GM18511 (cell line): Measurements from ENCODE around the gene CASZ1.

Source experiments
- ATAC-seq: cut with Tn5 transposase; IDR thresholded peaks from one replicate; pipeline ENCODE4 v1.9.1; 2021; ENCODE audit warnings: mild to moderate bottlenecking, moderate library complexity; ENCODE audit not compliant: unreplicated experiment

Gene CASZ1

GRCh38 chr1:10795276-10796021 lies 997 bp downstream of the CASZ1 start:
- ATAC-seq, result no peak

GRCh38 chr1:10794724-10795275 lies 1.6 kb downstream of the CASZ1 start:
- no peak for ATAC-seq

GRCh38 chr1:10793129-10793651 lies 3.3 kb downstream of the CASZ1 start:
- ATAC-seq, result no peak

- no peak for ATAC-seq
Measured at GRCh38 chr1:10791105-10791951, 5.1 kb downstream of the CASZ1 start.

GRCh38 chr1:10789803-10790702 lies 6.4 kb downstream of the CASZ1 start:
- no peak for ATAC-seq

GRCh38 chr1:10789047-10789791 lies 7.2 kb downstream of the CASZ1 start:
- ATAC-seq, result no peak

- ATAC-seq, result no peak
Measured at GRCh38 chr1:10788592-10789006, 7.8 kb downstream of the CASZ1 start.

- ATAC-seq, result no peak
Measured at GRCh38 chr1:10787286-10787685, 9.2 kb downstream of the CASZ1 start.

GRCh38 chr1:10785728-10786638 lies 10.5 kb downstream of the CASZ1 start:
- no peak for ATAC-seq

GRCh38 chr1:10784998-10785727 lies 11.3 kb downstream of the CASZ1 start:
- ATAC-seq, result no peak

- ATAC-seq, result no peak
Measured at GRCh38 chr1:10782491-10783244, 13.8 kb downstream of the CASZ1 start.

GRCh38 chr1:10781137-10781536 lies 15.3 kb downstream of the CASZ1 start:
- no peak for ATAC-seq

GRCh38 chr1:10779841-10780240 lies 16.6 kb downstream of the CASZ1 start:
- no peak for ATAC-seq

- no peak for ATAC-seq
Measured at GRCh38 chr1:10779201-10779600, 17.2 kb downstream of the CASZ1 start.

GRCh38 chr1:10778640-10779039 lies 17.8 kb downstream of the CASZ1 start:
- no peak for ATAC-seq

- ATAC-seq, result no peak
Measured at GRCh38 chr1:10777749-10778574, 18.5 kb downstream of the CASZ1 start.
